Measurements from ENCODE around the gene ILK. TPM values are rescaled to one million over a fixed set of nuclear protein-coding genes. Genes with fewer than 3 reads are reported as not detected.

ILK gene
- total RNA-seq, 1 experiment from 2014 or later, result 86.5 TPM

DNA sequence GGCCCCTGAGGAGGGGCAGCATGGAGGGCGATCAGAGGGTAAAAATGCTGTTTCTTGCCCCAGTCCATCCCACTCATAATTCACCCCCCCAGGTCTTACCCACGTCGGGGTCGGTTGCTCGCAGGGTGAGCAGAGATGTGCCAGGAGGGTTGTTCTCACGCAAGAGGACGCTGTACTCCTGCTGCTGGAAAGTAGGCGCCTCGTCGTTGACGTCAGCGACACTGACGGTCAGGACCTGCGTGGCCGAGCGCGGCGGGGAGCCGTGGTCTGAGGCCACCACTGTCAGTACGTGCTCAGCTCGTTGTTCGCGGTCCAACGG, 26.0 kb downstream of the ILK start:
- intact Hi-C loops (cut with micrococcal nuclease; ENCODE audit: unreplicated experiment), result no loop called here
- Histone ChIP-seq H3K4me3 (ENCODE audit: low read depth, low read length, poor library complexity, severe bottlenecking) (no peak overlapping the region), H3K9me3 (ENCODE audit: low read depth, low read length, poor library complexity, severe bottlenecking) (no peaks in the 10 kb centered on the region), H3K27me3 (replicated peaks; ENCODE audit: insufficient read depth, low read depth, low read length, poor library complexity) (no peaks in the 10 kb centered on the region), H3K4me1 (ENCODE audit: insufficient read depth, low read length, poor library complexity, severe bottlenecking) (no peaks in the 10 kb centered on the region), H3K27ac (ENCODE audit: low read depth, low read length, poor library complexity, severe bottlenecking) (no peak overlapping the region), H3K36me3 (ENCODE audit: insufficient read depth, low read length, poor library complexity, severe bottlenecking) (no peaks in the 10 kb centered on the region)
- ChIA-PET CTCF (no interaction called here), POLR2A (ENCODE audit: low non-redundant PET) (no interaction called here)
- no peak for TF ChIP-seq EZH2 (IDR thresholded peaks at IDR 0.05; ENCODE audit: borderline replicate concordance, low read depth, low read length, poor library complexity, severe bottlenecking)
- no TSS peak for BruUV-seq (replicated peaks)
- no peak for DNase-seq (ENCODE audit: low spot score)

DNA sequence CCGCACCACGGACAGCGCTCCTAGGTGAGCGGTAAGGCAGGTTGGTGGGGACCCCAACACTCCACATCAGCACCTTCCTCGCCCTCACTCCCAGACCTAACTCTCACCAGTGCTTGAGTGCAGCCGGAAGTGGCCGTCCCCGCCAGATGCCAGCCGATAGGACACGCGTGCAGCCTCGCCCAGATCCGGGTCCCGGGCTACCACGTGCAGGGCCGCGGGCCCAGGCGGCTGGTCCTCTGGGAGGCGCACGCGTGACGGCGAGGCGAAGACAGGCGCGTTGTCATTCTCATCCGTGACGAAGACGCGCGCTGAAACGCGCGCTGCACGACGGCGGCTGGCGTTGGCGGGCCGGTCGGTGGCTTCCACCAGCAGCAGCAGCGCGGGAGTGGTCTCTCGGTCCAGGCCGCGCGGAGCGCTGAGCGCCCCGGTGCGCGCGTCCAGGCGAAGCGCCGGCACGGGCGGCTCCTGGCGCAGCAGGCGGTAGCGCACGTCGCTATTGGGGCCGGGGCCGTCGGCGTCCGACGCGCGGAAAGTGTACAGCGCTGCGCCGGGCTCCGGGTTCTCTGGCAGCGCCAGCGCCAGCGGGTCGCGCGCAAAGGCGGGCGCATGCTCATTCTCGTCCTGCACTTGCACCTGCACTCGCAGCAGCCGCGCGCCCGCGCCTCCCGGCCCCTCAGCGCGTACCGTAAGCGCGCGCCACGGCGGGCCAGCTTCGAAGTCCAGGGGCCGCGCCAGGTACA, 26.5 kb downstream of the ILK start:
- TF ChIP-seq, protein P1, sequence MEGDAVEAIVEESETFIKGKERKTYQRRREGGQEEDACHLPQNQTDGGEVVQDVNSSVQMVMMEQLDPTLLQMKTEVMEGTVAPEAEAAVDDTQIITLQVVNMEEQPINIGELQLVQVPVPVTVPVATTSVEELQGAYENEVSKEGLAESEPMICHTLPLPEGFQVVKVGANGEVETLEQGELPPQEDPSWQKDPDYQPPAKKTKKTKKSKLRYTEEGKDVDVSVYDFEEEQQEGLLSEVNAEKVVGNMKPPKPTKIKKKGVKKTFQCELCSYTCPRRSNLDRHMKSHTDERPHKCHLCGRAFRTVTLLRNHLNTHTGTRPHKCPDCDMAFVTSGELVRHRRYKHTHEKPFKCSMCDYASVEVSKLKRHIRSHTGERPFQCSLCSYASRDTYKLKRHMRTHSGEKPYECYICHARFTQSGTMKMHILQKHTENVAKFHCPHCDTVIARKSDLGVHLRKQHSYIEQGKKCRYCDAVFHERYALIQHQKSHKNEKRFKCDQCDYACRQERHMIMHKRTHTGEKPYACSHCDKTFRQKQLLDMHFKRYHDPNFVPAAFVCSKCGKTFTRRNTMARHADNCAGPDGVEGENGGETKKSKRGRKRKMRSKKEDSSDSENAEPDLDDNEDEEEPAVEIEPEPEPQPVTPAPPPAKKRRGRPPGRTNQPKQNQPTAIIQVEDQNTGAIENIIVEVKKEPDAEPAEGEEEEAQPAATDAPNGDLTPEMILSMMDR (conservative IDR thresholded peaks at IDR 0.05; ENCODE audit: low read depth, low read length), result no peak
- TF ChIP-seq EZH2 (IDR thresholded peaks at IDR 0.05; ENCODE audit: borderline replicate concordance, low read depth, low read length, poor library complexity, severe bottlenecking), result no peak
- Histone ChIP-seq H3K27ac (ENCODE audit: low read depth, low read length, poor library complexity, severe bottlenecking) (no peak overlapping the region), H3K4me3 (ENCODE audit: low read depth, low read length, poor library complexity, severe bottlenecking) (no peak overlapping the region), H3K27me3 (replicated peaks; ENCODE audit: insufficient read depth, low read depth, low read length, poor library complexity) (no peaks in the 10 kb centered on the region), H3K9me3 (ENCODE audit: low read depth, low read length, poor library complexity, severe bottlenecking) (no peaks in the 10 kb centered on the region), H3K36me3 (ENCODE audit: insufficient read depth, low read length, poor library complexity, severe bottlenecking) (no peaks in the 10 kb centered on the region), H3K4me1 (ENCODE audit: insufficient read depth, low read length, poor library complexity, severe bottlenecking) (no peaks in the 10 kb centered on the region)
- intact Hi-C loops (cut with micrococcal nuclease; ENCODE audit: unreplicated experiment), result no loop called here
- BruUV-seq (replicated peaks), result no TSS peak
- no peak for DNase-seq (ENCODE audit: low spot score)
- POLR2A ChIA-PET (ENCODE audit: low non-redundant PET), result no interaction called here
- CTCF ChIA-PET, result no interaction called here

- no peaks in the 10 kb centered on the region for H3K9me3 ChIP-seq (ENCODE audit: low read depth, low read length, poor library complexity, severe bottlenecking)
- intact Hi-C loops (cut with micrococcal nuclease; ENCODE audit: unreplicated experiment), result no loop called here
- no peak for DNase-seq (ENCODE audit: low spot score)
- no peak overlapping the region for H3K4me3 ChIP-seq (ENCODE audit: low read depth, low read length, poor library complexity, severe bottlenecking)
- no peaks in the 10 kb centered on the region for H3K27me3 ChIP-seq (replicated peaks; ENCODE audit: insufficient read depth, low read depth, low read length, poor library complexity)
- ChIA-PET POLR2A (ENCODE audit: low non-redundant PET) (no interaction called here), CTCF (interaction anchor here (0.6 kb wide), 1 partner anchor 14 kb away, joined by 3 read pairs; no protein-coding TSS in a partner anchor)
- no peaks in the 10 kb centered on the region for H3K36me3 ChIP-seq (ENCODE audit: insufficient read depth, low read length, poor library complexity, severe bottlenecking)
- TF ChIP-seq, protein P1 (conservative IDR thresholded peaks at IDR 0.05; ENCODE audit: low read depth, low read length), result no peak
- no peak overlapping the region for H3K27ac ChIP-seq (ENCODE audit: low read depth, low read length, poor library complexity, severe bottlenecking)
- no TSS peak for BruUV-seq (replicated peaks)
- no peaks in the 10 kb centered on the region for H3K4me1 ChIP-seq (ENCODE audit: insufficient read depth, low read length, poor library complexity, severe bottlenecking)
These were observed 27.2 kb downstream of the ILK start for GRCh38 chr11:6630632-6631291.
